Activated CD4-positive, alpha-beta T cell treated with anti-CD3 and anti-CD28 coated beads, Interleukin-2, Interleukin-4, amounts not matched to agents 100 ng/mL and 50 ng/mL, durations not matched to agents 16 hours and 8 hours (primary cell): ENCODE measurements around the gene ASAH2B.
"Not testable (repeated sequence)": the region's sequence is repeated elsewhere in the genome, so short reads cannot be mapped to it uniquely, and the experiment has no call there.

ENCODE experiments used
- DNase-seq: peaks from one replicate; pipeline ENCODE4 v3.0.0-alpha.2; 2020; ENCODE audit warnings: low spot score

Gene ASAH2B

GRCh38 chr10:50739618-50740292 lies at the start of gene ASAH2B:
Gene ASAH2B (plus strand): TSS chr10:50739936. CDS start chr10:50745131, 5,195 bp downstream.
- peak; percentile 77 for DNase-seq

GRCh38 chr10:50697819-50698218 lies 41.9 kb upstream of the ASAH2B start:
- not testable (repeated sequence) for DNase-seq

DNA sequence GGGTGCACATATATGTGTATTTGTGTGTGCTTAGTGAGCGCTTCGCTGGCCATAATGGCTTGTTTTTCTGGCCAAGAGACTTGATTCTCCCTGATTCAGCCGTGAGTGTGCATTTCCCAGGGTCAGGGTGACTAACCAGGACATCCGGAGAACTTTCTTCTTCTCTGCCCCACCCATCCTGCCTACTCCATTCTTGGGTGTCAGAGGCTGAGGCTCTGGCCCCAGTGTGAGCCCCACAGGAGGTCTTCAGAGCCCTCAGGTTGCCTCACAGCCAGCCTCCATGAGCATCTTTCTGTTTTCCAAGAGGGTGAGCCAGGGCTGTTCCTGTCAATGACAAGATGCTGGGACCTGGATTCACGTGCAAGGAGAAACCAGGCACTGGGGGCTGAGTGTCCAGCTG lies 37.8 kb upstream of the ASAH2B start:
- not testable (repeated sequence) for DNase-seq

- DNase-seq: not testable (repeated sequence)
Measured at GRCh38 chr10:50702997-50703396, 36.7 kb upstream of the ASAH2B start.

DNA sequence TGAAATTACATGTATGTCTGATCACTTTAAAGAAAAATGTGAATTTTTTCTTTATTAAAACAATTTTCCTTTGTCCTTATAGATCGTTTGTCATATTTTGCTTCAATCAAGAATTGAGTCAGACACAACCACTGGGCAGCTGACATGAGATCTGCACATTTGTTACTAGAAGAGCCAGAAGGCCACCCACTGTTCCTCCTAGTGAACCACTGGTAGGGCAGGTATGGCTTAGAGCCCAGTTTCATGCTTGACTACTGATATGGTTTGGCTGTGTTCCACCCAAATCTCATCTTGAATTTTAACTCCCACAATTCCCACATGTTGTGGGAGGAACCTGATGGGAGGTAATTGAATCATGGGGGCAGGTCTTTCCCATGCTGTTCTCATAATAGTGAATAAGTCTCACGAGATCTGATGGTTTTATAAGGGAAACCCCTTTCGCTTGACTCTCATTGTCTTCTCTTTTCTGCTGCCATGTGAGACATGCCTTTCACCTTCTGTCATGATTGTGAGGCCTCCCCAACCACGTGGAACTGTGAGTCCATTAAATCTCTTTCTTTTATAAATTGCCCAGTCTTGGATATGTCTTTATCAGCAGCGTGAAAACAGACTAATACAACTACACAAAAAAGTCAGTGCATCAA lies 35.2 kb upstream of the ASAH2B start:
- not testable (repeated sequence) for DNase-seq

GRCh38 chr10:50706006-50706405 lies 33.7 kb upstream of the ASAH2B start:
- DNase-seq: not testable (repeated sequence)

- DNase-seq: not testable (repeated sequence)
Measured at GRCh38 chr10:50710241-50710640, 29.5 kb upstream of the ASAH2B start.

DNA sequence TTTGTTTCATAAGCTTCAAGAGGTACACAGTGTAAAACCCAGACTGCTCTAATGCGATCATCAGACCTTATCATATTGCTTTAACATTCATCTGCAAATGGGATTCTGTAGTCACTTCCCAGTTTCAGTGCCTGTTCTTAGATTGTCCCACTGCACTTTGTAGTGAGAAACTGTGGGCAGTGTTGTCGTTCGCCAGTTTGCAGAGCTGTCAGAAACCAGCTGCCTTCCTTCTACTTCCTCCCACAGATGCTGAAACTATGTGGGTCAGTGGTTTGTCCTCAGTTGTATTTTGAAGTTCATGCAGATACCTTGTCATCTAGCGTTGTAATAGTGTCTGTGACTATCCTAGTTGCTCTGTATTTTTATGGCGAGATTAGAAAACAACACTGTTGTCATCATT lies 15.9 kb upstream of the ASAH2B start:
- DNase-seq: not testable (repeated sequence)

GRCh38 chr10:50728112-50728511 lies 11.6 kb upstream of the ASAH2B start:
- DNase-seq: not testable (repeated sequence)

GRCh38 chr10:50738987-50739617 lies 634 bp upstream of the ASAH2B start:
- DNase-seq: not testable (repeated sequence)

DNA sequence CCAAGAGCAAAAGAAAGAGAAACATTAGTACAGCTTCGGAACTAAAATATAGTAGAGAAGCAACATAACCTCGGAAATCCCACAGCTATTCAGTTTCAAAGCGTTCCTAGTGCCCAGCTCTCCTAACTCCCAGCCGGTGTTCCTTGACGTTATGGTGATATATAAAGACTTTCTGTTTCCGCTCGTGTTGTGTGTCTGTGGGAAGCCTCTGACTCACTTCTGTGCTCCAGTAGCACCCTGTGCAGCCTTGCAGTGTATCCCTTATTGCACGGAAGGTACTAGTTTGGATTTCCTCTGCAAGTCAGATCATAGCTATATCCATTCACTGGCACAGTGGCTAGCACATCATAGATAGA lies 535 bp downstream of the ASAH2B start:
- DNase-seq: peak; percentile 61

DNA sequence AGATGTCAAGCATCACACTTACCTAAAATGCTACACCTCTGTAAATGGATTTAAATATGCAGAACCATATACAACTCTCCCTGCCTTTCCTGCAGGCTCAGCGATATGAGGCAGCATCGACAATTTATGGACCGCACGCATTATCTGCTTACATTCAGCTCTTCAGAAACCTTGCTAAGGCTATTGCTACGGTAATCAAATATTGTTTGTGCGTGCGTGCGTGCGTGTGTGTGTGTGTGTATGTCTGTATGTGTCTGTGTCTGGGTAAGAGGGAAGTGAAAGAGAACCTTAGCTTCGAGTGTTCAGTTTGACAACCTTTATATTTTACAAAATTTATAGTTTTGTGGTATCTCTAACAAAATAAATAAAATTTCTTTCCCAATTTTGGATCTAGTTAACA lies 3.1 kb downstream of the ASAH2B start:
- DNase-seq: not testable (repeated sequence)

GRCh38 chr10:50766774-50767513 lies 27.2 kb downstream of the ASAH2B start:
- not testable (repeated sequence) for DNase-seq

- DNase-seq: not testable (repeated sequence)
Measured at GRCh38 chr10:50772042-50772441, 32.3 kb downstream of the ASAH2B start.

- not testable (repeated sequence) for DNase-seq
Measured at GRCh38 chr10:50774868-50775267, 35.1 kb downstream of the ASAH2B start.

GRCh38 chr10:50780036-50780435 lies 40.3 kb downstream of the ASAH2B start:
- not testable (repeated sequence) for DNase-seq

DNA sequence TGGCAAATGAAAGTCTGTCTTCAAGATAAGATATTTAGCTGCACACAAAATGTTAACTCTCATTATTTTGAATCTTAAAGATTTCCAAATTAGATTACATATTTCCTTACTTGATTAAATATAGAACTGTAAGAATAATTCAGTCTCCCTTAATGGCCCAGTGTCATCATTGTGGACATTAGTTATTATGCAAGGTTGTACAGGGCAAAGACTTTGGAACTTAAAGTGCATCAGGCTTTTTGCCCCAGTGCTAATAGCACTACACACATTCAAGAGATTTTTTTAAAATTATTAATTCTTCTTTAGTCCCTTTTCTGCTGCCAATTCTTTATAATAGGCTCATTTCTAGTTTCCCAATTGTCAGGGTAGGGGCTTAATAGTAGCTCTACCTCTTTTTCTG lies 42.3 kb downstream of the ASAH2B start:
- not testable (repeated sequence) for DNase-seq

DNA sequence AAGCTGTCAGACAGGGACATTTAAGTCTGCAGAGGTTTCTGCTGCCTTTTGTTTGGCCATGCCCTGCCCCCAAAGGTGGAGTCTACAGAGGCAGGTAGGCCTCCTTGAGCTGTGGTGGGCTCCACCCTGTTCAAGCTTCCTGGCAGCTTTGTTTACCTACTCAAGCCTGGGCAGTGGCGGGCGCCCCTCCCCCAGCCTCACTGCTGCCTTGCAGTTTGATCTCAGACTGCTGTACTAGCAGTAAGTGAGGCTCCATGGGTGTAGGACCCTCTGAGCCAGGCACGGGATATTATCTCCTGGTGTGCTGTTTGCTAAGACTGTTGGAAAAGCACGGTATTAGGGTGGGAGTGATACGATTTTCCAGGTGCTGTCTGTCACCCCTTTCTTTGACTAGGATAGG lies 48.2 kb downstream of the ASAH2B start:
- DNase-seq: not testable (repeated sequence)

- no peak for DNase-seq
Measured at GRCh38 chr10:50788951-50789945, 49.5 kb downstream of the ASAH2B start.

- no peak for DNase-seq
Measured at GRCh38 chr10:50794490-50794889, 54.8 kb downstream of the ASAH2B start.

DNA sequence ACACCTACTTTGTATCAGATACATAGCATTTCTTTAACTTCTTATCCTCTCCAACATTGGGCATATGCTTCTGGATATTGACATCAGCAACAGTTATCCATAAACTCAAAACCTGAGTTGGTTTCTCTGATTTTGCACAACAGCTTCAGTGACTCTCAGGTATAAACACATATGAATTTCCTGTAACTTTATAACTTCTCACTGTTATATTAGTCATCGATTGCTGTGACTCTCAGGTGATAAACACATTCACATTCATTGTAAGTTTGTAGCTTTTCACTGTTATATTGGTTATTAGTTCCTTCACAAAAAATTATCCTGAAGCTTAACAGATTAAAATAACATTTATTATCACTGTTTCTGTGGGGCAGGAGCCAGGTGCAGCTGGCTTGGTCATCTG lies 57.0 kb downstream of the ASAH2B start:
- DNase-seq: no peak
